ENCODE measurements around the gene DGAT2.

- TF ChIP-seq CTCF (IDR thresholded peaks at IDR 0.05; ENCODE audit: low read length): no peak
- TF ChIP-seq EZH2 (IDR thresholded peaks at IDR 0.05; ENCODE audit: borderline replicate concordance, low read length): no peak
Observed at GRCh38 chr11:75797116-75797515, 28.5 kb downstream of the DGAT2 start.

All from OCI-LY1 (cell line).